IPS-18a (cell line): ENCODE results near the gene PFN1.
"Not testable (repeated sequence)": the region's sequence is repeated elsewhere in the genome, so short reads cannot be mapped to it uniquely, and the experiment has no call there.

Source experiments
- H3K27ac ChIP-seq: one replicate; pipeline ENCODE4 v1.5.1; 2013; ENCODE audit warnings: low read length
- H3K27me3 ChIP-seq: one replicate; pipeline ENCODE4 v1.6.1; 2013; ENCODE audit warnings: mild to moderate bottlenecking, low read length; ENCODE audit not compliant: control insufficient read depth, insufficient read depth
- H3K36me3 ChIP-seq: one replicate; pipeline ENCODE4 v1.6.1; 2013; ENCODE audit warnings: low read depth, low read length; ENCODE audit not compliant: control insufficient read depth
- H3K4me1 ChIP-seq: one replicate; pipeline ENCODE4 v1.6.1; 2013; ENCODE audit warnings: low read depth, low read length; ENCODE audit not compliant: control insufficient read depth
- H3K4me3 ChIP-seq: one replicate; pipeline ENCODE4 v1.5.1; 2013; ENCODE audit warnings: low read length
- H3K9ac ChIP-seq: one replicate; pipeline ENCODE4 v1.6.1; 2013; ENCODE audit warnings: mild to moderate bottlenecking, low read length, moderate library complexity
- H3K9me3 ChIP-seq: one replicate; pipeline ENCODE4 v1.6.1; 2013; ENCODE audit warnings: low read depth, low read length; ENCODE audit not compliant: control insufficient read depth

Gene PFN1

DNA sequence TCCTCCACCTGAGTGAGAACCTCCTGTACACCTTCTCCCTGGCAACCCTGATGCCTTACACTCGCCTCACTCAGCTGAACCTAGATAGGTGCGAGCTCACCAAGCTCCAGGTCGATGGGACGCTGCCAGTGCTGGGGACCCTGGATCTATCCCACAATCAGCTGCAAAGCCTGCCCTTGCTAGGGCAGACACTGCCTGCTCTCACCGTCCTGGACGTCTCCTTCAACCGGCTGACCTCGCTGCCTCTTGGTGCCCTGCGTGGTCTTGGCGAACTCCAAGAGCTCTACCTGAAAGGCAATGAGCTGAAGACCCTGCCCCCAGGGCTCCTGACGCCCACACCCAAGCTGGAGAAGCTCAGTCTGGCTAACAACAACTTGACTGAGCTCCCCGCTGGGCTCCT lies 15.6 kb downstream of the PFN1 start:
- no peaks in the 10 kb centered on the region for H3K27me3 ChIP-seq
- H3K9ac ChIP-seq = no peak overlapping the region
- no peak overlapping the region for H3K4me3 ChIP-seq
- peaks cover 2% of the 10 kb centered on the region for H3K4me1 ChIP-seq
- no peaks in the 10 kb centered on the region for H3K9me3 ChIP-seq
- no peak overlapping the region for H3K27ac ChIP-seq
- peaks cover 11% of the 10 kb centered on the region for H3K36me3 ChIP-seq

DNA sequence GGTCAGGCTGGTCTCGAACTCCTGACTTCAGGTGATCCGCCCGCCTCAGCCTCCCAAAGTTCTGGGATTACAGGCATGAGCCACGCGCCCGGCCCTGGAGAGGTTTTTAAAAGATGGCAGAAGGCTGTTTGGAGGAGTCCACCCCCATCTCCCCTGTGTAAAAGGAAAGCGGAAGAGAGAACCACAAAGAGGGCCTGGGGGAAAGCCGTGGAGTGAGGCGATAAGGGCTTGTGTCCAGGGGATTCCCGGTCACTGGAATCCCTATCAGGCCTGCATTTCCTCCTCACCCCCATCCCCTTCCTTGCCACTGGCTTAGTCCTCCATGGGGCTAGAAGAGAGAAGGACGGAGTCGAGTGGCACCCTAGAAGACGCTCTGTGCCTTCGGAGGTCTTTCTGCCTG lies 16.4 kb downstream of the PFN1 start, which contains the start of gene GP1BA:
Gene GP1BA (plus strand): TSS at position 315 of the 400 bp plus-strand sequence. CDS start 328 bp downstream, outside the sequence.
- Histone ChIP-seq H3K4me1 (peaks cover 2% of the 10 kb centered on the region), H3K27me3 (no peaks in the 10 kb centered on the region), H3K9me3 (no peaks in the 10 kb centered on the region), H3K27ac (no peak within 1 kb of the TSS), H3K9ac (no peak within 1 kb of the TSS), H3K4me3 (no peak within 1 kb of the TSS), H3K36me3 (peaks cover 6% of the 10 kb centered on the region)

DNA sequence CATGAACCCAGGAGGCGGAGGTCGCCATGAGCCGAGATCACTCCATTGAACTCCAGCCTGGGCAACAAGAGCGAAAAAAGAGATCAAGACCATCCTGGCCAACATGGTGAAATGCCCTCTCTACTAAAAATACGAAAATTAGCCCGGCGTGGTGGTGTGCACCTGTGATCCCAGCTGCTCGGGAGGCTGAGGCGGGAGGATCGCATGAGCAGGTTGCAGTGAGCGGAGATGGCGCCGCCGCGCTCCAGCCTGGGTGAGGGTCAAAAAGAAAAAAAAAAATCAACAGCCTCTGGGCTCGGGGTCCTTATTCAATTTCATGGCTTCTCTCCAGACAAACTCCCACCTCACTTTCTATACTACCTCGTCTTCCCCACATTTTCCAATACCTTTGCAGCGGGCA lies 19.4 kb downstream of the PFN1 start:
- Histone ChIP-seq H3K4me3 (no peak overlapping the region), H3K4me1 (no peaks in the 10 kb centered on the region), H3K9me3 (no peaks in the 10 kb centered on the region), H3K9ac (no peak overlapping the region), H3K36me3 (peaks cover 3% of the 10 kb centered on the region), H3K27ac (no peak overlapping the region), H3K27me3 (no peaks in the 10 kb centered on the region)

GRCh38 chr17:4926577-4927335 lies 21.6 kb downstream of the PFN1 start:
- not testable (repeated sequence) for H3K9me3 ChIP-seq, H3K4me1 ChIP-seq, H3K27ac ChIP-seq, H3K36me3 ChIP-seq, H3K9ac ChIP-seq, H3K4me3 ChIP-seq, H3K27me3 ChIP-seq

DNA sequence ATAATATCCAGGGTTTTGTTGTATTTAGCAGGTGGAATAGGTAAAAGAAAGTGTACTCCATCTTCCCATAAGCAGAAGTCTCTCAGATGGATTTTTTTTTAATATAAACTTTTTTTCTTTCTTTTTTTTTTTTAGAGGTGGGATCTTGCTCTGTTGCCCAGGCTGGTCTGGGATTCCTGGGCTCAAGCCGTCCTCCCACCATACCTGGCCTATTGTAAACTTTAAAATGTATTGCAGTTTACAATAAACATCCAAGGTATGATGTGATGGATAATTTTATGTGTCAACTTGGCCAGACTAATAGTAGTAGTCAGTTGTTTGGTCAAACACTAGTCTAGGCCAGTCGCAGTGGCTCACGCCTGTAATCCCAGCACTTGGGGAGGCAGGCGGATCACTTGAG lies 27.0 kb downstream of the PFN1 start:
- H3K4me3 ChIP-seq = no peak overlapping the region
- no peak overlapping the region for H3K9ac ChIP-seq
- no peaks in the 10 kb centered on the region for H3K27me3 ChIP-seq
- no peaks in the 10 kb centered on the region for H3K36me3 ChIP-seq
- H3K4me1 ChIP-seq = peaks cover 3% of the 10 kb centered on the region
- H3K9me3 ChIP-seq = no peaks in the 10 kb centered on the region
- no peak overlapping the region for H3K27ac ChIP-seq

- H3K4me1 ChIP-seq = peaks cover 3% of the 10 kb centered on the region
- no peak overlapping the region for H3K4me3 ChIP-seq
- no peaks in the 10 kb centered on the region for H3K9me3 ChIP-seq
- no peak overlapping the region for H3K9ac ChIP-seq
- no peak overlapping the region for H3K27ac ChIP-seq
- H3K27me3 ChIP-seq = no peaks in the 10 kb centered on the region
- no peaks in the 10 kb centered on the region for H3K36me3 ChIP-seq
These were observed 27.8 kb downstream of the PFN1 start for GRCh38 chr17:4920351-4921048.

GRCh38 chr17:4919511-4920047 lies 28.8 kb downstream of the PFN1 start:
- H3K27ac ChIP-seq = no peak overlapping the region
- no peaks in the 10 kb centered on the region for H3K27me3 ChIP-seq
- no peak overlapping the region for H3K9ac ChIP-seq
- H3K9me3 ChIP-seq = no peaks in the 10 kb centered on the region
- H3K4me1 ChIP-seq = peaks cover 3% of the 10 kb centered on the region
- H3K36me3 ChIP-seq = no peaks in the 10 kb centered on the region
- no peak overlapping the region for H3K4me3 ChIP-seq

- not testable (repeated sequence) for H3K4me1 ChIP-seq, H3K9me3 ChIP-seq, H3K27ac ChIP-seq, H3K27me3 ChIP-seq, H3K4me3 ChIP-seq, H3K36me3 ChIP-seq, H3K9ac ChIP-seq
These were observed 33.8 kb downstream of the PFN1 start for GRCh38 chr17:4914551-4914950.

GRCh38 chr17:4913994-4914393 lies 34.3 kb downstream of the PFN1 start:
- Histone ChIP-seq H3K27ac (no peak overlapping the region), H3K4me1 (peaks cover 5% of the 10 kb centered on the region), H3K4me3 (no peak overlapping the region), H3K36me3 (no peaks in the 10 kb centered on the region), H3K27me3 (no peaks in the 10 kb centered on the region), H3K9me3 (no peaks in the 10 kb centered on the region), H3K9ac (no peak overlapping the region)

GRCh38 chr17:4908711-4909496 lies 39.4 kb downstream of the PFN1 start:
- Histone ChIP-seq H3K36me3 (no peaks in the 10 kb centered on the region), H3K27ac (no peak overlapping the region), H3K9me3 (no peaks in the 10 kb centered on the region), H3K27me3 (no peaks in the 10 kb centered on the region), H3K4me1 (peaks cover 10% of the 10 kb centered on the region), H3K9ac (no peak overlapping the region), H3K4me3 (no peak overlapping the region)

- no peak overlapping the region for H3K4me3 ChIP-seq
- H3K36me3 ChIP-seq = no peaks in the 10 kb centered on the region
- no peak overlapping the region for H3K9ac ChIP-seq
- no peaks in the 10 kb centered on the region for H3K9me3 ChIP-seq
- H3K4me1 ChIP-seq = peaks cover 10% of the 10 kb centered on the region
- H3K27ac ChIP-seq = no peak overlapping the region
- no peaks in the 10 kb centered on the region for H3K27me3 ChIP-seq
These were observed 40.0 kb downstream of the PFN1 start for GRCh38 chr17:4908301-4908700.
